Neural crest cell (in vitro differentiated cells): ENCODE results near the gene ZKSCAN8. TPM values are rescaled to one million over a fixed set of nuclear protein-coding genes. Genes with fewer than 3 reads are reported as not detected.
A peak's percentile ranks its signal among the peaks of the same experiment; 100 is the strongest.
"Not testable (repeated sequence)": the region's sequence is repeated elsewhere in the genome, so short reads cannot be mapped to it uniquely, and the experiment has no call there.

Source experiments
- DNase-seq: peaks from one replicate; pipeline ENCODE4 v3.0.0; 2021; ENCODE audit warnings: low read depth, mixed read lengths, low spot score
- H3K27ac Mint-ChIP-seq: one replicate; pipeline ENCODE4 v1.8.0; 2021; ENCODE audit warnings: mild to moderate bottlenecking, mixed read lengths; ENCODE audit not compliant: unreplicated experiment
- H3K27me3 Mint-ChIP-seq: 2 replicates; pipeline ENCODE4 v1.8.0; 2021; ENCODE audit warnings: low read depth, mild to moderate bottlenecking, mixed read lengths
- H3K36me3 Mint-ChIP-seq: 2 replicates; pipeline ENCODE4 v1.8.0; 2021; ENCODE audit warnings: low read depth, mild to moderate bottlenecking, mixed read lengths
- H3K4me1 Mint-ChIP-seq: 2 replicates; pipeline ENCODE4 v1.8.0; 2021; ENCODE audit warnings: mixed read lengths
- H3K4me3 Mint-ChIP-seq: one replicate; pipeline ENCODE4 v1.8.0; 2021; ENCODE audit warnings: mild to moderate bottlenecking, mixed read lengths
- H3K9me3 Mint-ChIP-seq: 2 replicates; pipeline ENCODE4 v1.8.0; 2021; ENCODE audit warnings: mixed read lengths
- total RNA-seq: library from RNA; stranded (reverse); gene quantifications from 2 replicates; pipeline ENCODE4 v1.2.1, GENCODE V29; 2021
- TF ChIP-seq, protein P1 (sequence below): fragments of 200-600 bp; sonication (generic); conservative IDR thresholded peaks from 2 replicates; pipeline ENCODE4 v1.5.0; 2021; ENCODE audit warnings: antibody characterized with exemption, mild to moderate bottlenecking

The ZKSCAN8 gene
- total RNA-seq, 1 donor from 2014 or later, result 37.9 TPM

DNA sequence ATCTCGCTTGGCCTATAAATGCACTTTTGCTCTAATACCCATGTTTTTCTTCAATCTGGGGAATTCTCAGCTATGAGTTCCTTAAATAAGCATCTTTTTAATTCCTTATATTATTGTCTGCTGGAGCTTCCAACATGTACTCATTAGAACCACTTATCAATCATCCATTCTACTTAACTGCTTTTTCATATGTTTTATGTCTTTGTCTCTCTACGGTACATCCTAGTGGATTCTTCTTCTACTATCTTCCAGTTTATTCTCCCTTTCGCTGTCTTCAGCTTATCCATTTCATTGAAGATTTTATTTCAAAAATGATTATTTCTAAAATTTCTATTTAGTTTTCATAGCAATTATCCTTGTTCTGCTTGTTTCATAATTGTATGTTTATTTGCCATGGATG, 29.7 kb upstream of the ZKSCAN8 start:
- Mint-ChIP-seq H3K4me1 (no peaks in the 10 kb centered on the region), H3K27ac (no peak overlapping the region), H3K9me3 (no peaks in the 10 kb centered on the region), H3K36me3 (peaks cover 8% of the 10 kb centered on the region), H3K27me3 (no peaks in the 10 kb centered on the region), H3K4me3 (no peak overlapping the region)
- TF ChIP-seq, protein P1, sequence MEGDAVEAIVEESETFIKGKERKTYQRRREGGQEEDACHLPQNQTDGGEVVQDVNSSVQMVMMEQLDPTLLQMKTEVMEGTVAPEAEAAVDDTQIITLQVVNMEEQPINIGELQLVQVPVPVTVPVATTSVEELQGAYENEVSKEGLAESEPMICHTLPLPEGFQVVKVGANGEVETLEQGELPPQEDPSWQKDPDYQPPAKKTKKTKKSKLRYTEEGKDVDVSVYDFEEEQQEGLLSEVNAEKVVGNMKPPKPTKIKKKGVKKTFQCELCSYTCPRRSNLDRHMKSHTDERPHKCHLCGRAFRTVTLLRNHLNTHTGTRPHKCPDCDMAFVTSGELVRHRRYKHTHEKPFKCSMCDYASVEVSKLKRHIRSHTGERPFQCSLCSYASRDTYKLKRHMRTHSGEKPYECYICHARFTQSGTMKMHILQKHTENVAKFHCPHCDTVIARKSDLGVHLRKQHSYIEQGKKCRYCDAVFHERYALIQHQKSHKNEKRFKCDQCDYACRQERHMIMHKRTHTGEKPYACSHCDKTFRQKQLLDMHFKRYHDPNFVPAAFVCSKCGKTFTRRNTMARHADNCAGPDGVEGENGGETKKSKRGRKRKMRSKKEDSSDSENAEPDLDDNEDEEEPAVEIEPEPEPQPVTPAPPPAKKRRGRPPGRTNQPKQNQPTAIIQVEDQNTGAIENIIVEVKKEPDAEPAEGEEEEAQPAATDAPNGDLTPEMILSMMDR, result no peak
- no peak for DNase-seq

DNA sequence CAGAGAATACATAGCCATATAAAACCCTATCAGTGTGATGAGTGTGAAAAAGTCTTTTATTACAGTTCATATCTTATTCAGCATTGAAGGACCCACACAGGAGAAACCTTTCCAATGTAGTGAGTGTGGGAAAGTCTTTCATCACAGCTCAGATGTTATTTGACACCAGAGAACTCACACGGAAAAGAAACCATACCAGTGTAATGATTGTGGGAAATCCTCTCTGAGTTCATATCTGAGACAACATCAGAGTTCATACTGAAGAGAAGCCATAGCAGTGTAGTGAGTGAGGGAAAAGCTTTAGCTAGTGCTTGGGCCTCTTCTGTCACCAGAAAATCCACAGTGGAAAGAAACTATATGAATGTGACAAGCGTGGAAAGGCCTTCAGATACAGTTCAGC, 25.9 kb upstream of the ZKSCAN8 start:
- H3K27me3 Mint-ChIP-seq, result no peaks in the 10 kb centered on the region
- no peaks in the 10 kb centered on the region for H3K4me1 Mint-ChIP-seq
- H3K9me3 Mint-ChIP-seq, result no peaks in the 10 kb centered on the region
- DNase-seq, result no peak
- H3K27ac Mint-ChIP-seq, result no peak overlapping the region
- H3K4me3 Mint-ChIP-seq, result no peak overlapping the region
- TF ChIP-seq, protein P1, result no peak
- peaks cover 16% of the 10 kb centered on the region for H3K36me3 Mint-ChIP-seq

DNA sequence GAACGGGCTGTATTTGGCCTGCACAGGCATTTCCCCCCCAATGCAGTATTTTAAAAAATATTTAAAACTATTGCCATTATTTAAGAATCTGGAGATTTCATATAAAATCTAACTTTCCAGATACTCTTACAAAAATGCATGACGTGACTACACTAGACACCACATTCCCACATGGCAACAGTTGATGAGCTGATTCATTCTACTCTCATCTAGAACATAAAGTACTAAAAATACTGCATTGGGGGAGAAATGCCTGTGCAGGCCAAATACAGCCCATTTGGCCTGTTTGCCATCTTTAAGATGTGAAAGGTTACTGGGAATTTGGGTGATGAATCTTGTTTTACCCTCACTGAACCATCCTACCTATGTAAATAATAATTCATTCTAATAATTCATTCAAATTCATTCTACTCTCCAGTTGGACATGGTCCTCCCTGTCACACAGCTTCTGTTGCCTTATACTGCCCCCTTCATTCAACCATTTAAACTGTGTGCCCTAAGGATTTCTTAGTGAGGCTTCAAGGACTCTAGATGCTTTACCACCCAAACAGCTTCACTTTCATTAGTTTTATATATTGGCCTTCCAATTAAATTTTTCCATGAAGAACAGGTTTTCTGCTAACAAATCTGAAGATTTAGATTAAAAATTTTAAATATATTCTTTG, 24.2 kb upstream of the ZKSCAN8 start:
- H3K4me1 Mint-ChIP-seq, result no peaks in the 10 kb centered on the region
- H3K27ac Mint-ChIP-seq, result no peak overlapping the region
- no peaks in the 10 kb centered on the region for H3K9me3 Mint-ChIP-seq
- H3K27me3 Mint-ChIP-seq, result no peaks in the 10 kb centered on the region
- H3K4me3 Mint-ChIP-seq, result no peak overlapping the region
- peaks cover 16% of the 10 kb centered on the region for H3K36me3 Mint-ChIP-seq
- no peak for DNase-seq
- TF ChIP-seq, protein P1, result no peak

DNA sequence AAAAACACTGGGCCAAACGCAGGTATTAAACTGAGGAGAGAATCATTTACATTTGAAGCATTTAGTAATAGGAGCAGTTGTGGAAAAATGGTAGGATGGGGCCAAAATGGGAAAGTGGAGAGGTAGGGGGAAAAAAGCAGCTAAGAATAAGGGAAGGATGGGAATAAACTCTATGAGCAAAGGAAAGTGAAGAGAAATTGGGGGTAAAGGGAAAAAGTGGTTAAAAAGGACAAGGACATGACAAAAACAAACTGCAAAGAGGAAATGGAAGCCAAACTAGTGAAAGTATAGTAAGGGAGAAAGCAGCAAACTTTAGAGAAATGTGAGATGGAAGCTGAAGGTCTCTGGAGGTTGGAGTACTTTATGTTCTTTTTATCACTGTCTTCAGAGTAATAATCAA, 23.5 kb upstream of the ZKSCAN8 start:
- DNase-seq, result no peak
- Mint-ChIP-seq H3K36me3 (peaks cover 19% of the 10 kb centered on the region), H3K27ac (no peak overlapping the region), H3K27me3 (no peaks in the 10 kb centered on the region), H3K4me1 (no peaks in the 10 kb centered on the region), H3K9me3 (no peaks in the 10 kb centered on the region), H3K4me3 (no peak overlapping the region)
- TF ChIP-seq, protein P1, result no peak

DNA sequence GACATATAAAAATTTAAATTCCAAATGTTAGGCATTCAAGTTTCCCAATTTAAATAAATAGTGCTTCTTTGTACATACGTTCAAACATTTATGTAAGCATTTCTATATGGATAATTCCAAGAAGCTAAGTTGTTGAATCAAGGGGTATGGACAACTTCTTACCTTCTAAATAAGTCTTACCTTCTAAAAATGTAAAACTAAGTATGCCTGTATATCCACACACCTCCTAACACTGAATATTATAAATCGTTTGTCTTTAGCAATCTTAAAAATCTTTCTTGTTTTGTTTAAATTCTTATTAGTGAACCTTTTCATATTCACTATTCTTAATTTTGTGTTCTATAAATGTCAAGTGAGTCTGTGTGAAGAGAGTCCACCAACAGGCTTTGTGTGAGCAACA, 19.8 kb upstream of the ZKSCAN8 start:
- TF ChIP-seq, protein P1, result no peak
- Mint-ChIP-seq H3K36me3 (peaks cover 13% of the 10 kb centered on the region), H3K27ac (no peak overlapping the region), H3K27me3 (no peaks in the 10 kb centered on the region), H3K4me3 (peak overlapping the region; percentile 29), H3K4me1 (peaks cover 27% of the 10 kb centered on the region), H3K9me3 (no peaks in the 10 kb centered on the region)
- DNase-seq, result no peak

DNA sequence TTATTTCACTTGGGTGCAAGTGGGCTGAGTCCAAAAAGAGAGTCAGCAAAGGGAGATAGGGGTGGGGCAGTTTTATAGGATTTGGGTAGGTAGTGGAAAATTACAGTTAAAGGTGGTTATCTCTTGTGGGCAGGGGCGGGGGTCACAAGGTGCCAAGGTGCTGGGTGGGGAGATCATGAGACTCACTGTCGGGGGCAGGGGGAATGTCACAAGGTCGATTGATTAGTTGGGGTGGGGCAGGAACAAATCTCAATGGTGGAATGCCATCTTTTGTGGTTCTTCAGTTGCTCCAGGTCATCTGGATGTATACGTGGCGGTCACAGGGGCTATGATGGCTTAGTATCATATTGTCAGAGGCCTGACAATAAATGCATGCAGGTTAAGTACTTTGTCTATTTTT, 19.4 kb upstream of the ZKSCAN8 start:
- H3K27ac Mint-ChIP-seq, DNase-seq, H3K27me3 Mint-ChIP-seq, H3K9me3 Mint-ChIP-seq: not testable (repeated sequence)
- H3K4me3 Mint-ChIP-seq, result peak overlapping the region; percentile 29
- peaks cover 13% of the 10 kb centered on the region for H3K36me3 Mint-ChIP-seq
- H3K4me1 Mint-ChIP-seq, result peaks cover 27% of the 10 kb centered on the region
